Measurements from ENCODE around the gene CIZ1.
"Not testable (repeated sequence)": the region's sequence is repeated elsewhere in the genome, so short reads cannot be mapped to it uniquely, and the experiment has no call there.

The CIZ1 gene

GRCh38 chr9:128144239-128145181 lies 46.9 kb downstream of the CIZ1 start:
- no peak for FAIRE-seq

- FAIRE-seq: no peak
Observed at GRCh38 chr9:128143525-128144238, 47.7 kb downstream of the CIZ1 start.

- no peak for FAIRE-seq
Observed at GRCh38 chr9:128142596-128142995, 48.8 kb downstream of the CIZ1 start.

GRCh38 chr9:128142061-128142460 lies 49.3 kb downstream of the CIZ1 start:
- FAIRE-seq: no peak

GRCh38 chr9:128141604-128142003 lies 49.8 kb downstream of the CIZ1 start:
- FAIRE-seq: no peak

- FAIRE-seq: no peak
Observed at GRCh38 chr9:128139621-128140020, 51.8 kb downstream of the CIZ1 start.

GRCh38 chr9:128138001-128138400 lies 53.4 kb downstream of the CIZ1 start:
- no peak for FAIRE-seq

- FAIRE-seq: no peak
Observed at GRCh38 chr9:128136816-128137793, 54.3 kb downstream of the CIZ1 start.

GRCh38 chr9:128135561-128135960 lies 55.8 kb downstream of the CIZ1 start:
- not testable (repeated sequence) for FAIRE-seq

GRCh38 chr9:128132139-128132538 lies 59.2 kb downstream of the CIZ1 start:
- not testable (repeated sequence) for FAIRE-seq

GRCh38 chr9:128131346-128131745 lies 60.0 kb downstream of the CIZ1 start:
- not testable (repeated sequence) for FAIRE-seq

GRCh38 chr9:128130651-128131050 lies 60.7 kb downstream of the CIZ1 start:
- FAIRE-seq: not testable (repeated sequence)

GRCh38 chr9:128129976-128130590 lies 61.3 kb downstream of the CIZ1 start:
- FAIRE-seq: not testable (repeated sequence)

GRCh38 chr9:128128836-128129590 lies 62.4 kb downstream of the CIZ1 start:
- FAIRE-seq: no peak

- FAIRE-seq: no peak
Observed at GRCh38 chr9:128127990-128128835, 63.2 kb downstream of the CIZ1 start.

- FAIRE-seq: no peak
Observed at GRCh38 chr9:128127568-128127989, 63.8 kb downstream of the CIZ1 start, which contains the start of gene PTGES2. Gene PTGES2 (minus strand): TSS chr9:128127729. CDS start chr9:128127717, 12 bp downstream.

GRCh38 chr9:128125580-128126354 lies 65.6 kb downstream of the CIZ1 start:
- FAIRE-seq: no peak

- FAIRE-seq: no peak
Observed at GRCh38 chr9:128124873-128125579, 66.3 kb downstream of the CIZ1 start.

- FAIRE-seq: no peak
Observed at GRCh38 chr9:128124451-128124850, 66.9 kb downstream of the CIZ1 start.

All from endometrium (tissue), 2 donors.